Fibroblast of villous mesenchyme (primary cell): Measurements from ENCODE around the gene STRA6. TPM values are rescaled to one million over a fixed set of nuclear protein-coding genes. Genes with fewer than 3 reads are reported as not detected.
A peak's percentile ranks its signal among the peaks of the same experiment; 100 is the strongest.

Experiments used
- DNase-seq: peaks from one replicate; pipeline ENCODE4 v3.0.0-alpha.2; 2010; ENCODE audit warnings: low read depth
- H3K4me3 ChIP-seq: 2 replicates; pipeline ENCODE4 v1.5.1; 2011; ENCODE audit warnings: low read depth, mild to moderate bottlenecking, low read length
- total RNA-seq: library from RNA; depleted of rRNA; stranded (reverse); fragments of >200 nt; gene quantifications from 2 replicates; pipeline ENCODE4 v1.2.3, GENCODE V29; 2012
- TF ChIP-seq, protein P1 (sequence below): IDR thresholded peaks from 2 replicates; pipeline ENCODE4 v1.5.1; 2012; ENCODE audit warnings: low read depth, mild to moderate bottlenecking, low read length; ENCODE audit not compliant: insufficient read depth

Gene STRA6
- total RNA-seq, 1 donor = 52.7 TPM

DNA sequence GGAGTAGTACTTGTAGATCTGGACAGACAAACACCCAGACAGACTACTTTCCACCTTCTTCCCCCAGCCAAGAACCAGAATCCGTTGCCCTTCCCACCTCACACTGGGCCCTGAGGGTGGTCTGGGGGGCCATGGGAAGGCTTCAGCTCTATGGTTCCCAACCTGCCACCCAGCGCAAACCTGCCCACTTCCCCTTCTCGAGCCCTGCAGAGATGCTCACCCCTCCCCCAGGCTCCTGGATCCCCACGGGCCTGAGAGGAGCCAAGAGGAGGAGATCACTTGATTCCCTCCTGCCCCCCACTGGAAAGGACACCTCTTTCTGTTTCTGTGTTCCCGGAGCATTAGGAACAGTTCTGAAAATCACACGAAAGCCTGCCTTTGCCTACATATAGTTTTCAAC, 8.7 kb downstream of the STRA6 start:
- DNase-seq = no peak
- TF ChIP-seq, protein P1, sequence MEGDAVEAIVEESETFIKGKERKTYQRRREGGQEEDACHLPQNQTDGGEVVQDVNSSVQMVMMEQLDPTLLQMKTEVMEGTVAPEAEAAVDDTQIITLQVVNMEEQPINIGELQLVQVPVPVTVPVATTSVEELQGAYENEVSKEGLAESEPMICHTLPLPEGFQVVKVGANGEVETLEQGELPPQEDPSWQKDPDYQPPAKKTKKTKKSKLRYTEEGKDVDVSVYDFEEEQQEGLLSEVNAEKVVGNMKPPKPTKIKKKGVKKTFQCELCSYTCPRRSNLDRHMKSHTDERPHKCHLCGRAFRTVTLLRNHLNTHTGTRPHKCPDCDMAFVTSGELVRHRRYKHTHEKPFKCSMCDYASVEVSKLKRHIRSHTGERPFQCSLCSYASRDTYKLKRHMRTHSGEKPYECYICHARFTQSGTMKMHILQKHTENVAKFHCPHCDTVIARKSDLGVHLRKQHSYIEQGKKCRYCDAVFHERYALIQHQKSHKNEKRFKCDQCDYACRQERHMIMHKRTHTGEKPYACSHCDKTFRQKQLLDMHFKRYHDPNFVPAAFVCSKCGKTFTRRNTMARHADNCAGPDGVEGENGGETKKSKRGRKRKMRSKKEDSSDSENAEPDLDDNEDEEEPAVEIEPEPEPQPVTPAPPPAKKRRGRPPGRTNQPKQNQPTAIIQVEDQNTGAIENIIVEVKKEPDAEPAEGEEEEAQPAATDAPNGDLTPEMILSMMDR = no peak
- H3K4me3 ChIP-seq = no peak overlapping the region

DNA sequence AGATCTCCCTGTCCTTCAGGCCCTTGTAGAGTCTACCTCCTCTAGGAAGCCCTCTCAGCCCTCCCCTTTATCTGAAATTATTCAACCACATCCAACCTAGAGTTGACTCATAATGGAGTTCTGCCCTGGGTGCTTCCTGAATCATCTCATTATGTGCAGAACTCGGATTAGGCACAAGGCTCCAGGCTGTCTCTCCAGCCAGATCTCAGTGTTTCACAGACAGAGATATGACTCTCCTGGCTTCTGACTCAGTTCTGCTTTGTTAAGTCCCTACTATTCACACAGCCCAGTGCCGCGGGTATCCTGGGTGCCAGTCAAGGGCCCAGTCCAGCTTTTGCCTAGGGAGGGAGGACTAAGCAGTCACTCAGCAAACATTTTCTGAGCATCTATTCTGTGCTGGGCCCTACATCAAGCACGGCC, 9.3 kb downstream of the STRA6 start:
- DNase-seq = peak; percentile 72
- TF ChIP-seq, protein P1 = no peak
- H3K4me3 ChIP-seq = no peak overlapping the region

DNA sequence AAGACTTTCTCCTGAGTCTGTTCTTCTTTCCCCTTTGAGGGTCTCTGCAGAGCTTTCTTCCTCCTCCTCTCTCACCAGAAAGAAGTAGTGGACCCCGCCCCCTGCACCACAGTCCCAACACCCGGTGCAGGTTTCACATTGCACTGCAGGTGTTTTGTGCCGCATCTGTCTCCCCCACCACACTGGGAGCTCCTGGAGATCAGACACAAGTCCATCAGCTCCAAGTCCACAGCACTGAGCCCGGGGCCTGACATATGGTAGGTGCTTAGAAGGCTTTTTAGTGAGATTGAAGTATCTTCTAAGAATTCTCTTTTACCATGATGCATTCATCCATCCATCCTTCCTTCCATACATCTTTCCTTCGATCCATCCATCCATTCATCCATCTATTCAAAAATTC, 9.8 kb downstream of the STRA6 start:
- TF ChIP-seq, protein P1 = no peak
- no peak for DNase-seq
- no peak overlapping the region for H3K4me3 ChIP-seq

DNA sequence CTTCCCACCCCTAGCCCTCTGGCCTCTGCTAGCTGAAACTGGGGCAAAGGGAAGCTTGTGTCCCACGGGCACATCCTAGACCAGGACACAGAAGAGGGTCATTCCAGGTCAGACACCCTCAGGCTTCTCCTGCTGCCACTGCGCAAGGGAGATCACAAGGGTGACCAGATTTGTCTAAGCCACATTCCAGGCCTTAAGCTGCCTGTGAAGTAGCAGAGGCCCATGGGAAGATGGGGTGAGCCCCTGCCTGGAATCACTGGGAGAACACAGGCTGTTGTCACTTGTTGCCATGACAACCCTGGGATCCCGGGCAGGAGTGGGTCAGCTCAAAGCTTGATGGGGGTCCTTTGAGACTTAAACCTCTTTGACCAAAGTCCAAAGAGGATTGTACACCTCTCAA, 10.8 kb downstream of the STRA6 start:
- TF ChIP-seq, protein P1 = no peak
- no peak overlapping the region for H3K4me3 ChIP-seq
- DNase-seq = no peak

DNA sequence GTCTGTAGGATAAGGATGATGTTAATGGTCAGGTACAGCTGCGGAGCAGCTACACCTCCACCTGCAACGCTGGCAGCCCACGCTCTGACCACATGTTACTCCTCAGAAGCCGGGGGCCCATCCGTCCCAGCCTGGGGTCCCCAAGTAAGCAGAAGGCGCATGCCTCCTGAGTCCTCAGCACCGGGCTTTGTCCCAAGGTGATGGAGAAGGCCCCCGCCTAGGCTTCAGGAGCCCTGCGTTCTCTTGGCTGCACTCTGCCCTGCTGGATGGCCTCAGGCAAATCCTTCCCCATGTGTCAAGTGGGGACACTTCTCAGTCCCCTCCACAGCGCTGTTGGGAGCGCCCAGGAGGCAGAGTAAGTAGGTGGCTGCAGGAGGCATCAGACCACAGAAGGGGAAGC, 14.4 kb downstream of the STRA6 start:
- TF ChIP-seq, protein P1 = no peak
- no peak for DNase-seq
- H3K4me3 ChIP-seq = no peak overlapping the region

DNA sequence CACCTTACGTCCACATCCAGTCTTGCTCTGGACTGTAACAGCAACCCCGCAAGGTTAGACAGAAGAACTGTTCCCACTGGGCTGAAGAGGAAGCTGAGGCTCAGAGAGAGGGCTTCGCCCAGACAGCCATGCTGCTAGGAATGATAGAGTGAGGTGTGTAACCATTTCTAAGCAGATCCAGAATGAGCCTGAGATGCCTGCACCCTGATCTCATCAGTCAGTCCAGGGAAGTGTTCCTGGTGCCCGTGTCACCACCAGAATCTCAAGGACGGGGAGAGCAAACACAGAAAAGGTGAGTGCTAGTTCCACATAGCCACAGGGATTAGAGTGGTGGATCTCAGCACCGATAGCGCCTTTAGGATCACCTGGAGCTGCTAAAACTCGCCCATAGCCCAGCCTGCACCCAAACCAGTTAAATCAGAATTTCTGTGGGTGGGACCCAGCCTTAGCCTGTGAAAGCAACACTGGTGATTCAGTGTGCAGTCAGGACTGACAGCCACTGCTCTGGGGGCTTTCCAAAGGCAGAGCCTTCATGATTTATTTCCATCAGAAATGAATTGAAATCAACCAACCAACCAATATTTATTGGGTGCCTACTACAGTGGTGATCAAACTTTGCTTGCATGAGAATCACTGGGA, 16.8 kb downstream of the STRA6 start:
- no peak overlapping the region for H3K4me3 ChIP-seq
- TF ChIP-seq, protein P1 = no peak
- DNase-seq = no peak

DNA sequence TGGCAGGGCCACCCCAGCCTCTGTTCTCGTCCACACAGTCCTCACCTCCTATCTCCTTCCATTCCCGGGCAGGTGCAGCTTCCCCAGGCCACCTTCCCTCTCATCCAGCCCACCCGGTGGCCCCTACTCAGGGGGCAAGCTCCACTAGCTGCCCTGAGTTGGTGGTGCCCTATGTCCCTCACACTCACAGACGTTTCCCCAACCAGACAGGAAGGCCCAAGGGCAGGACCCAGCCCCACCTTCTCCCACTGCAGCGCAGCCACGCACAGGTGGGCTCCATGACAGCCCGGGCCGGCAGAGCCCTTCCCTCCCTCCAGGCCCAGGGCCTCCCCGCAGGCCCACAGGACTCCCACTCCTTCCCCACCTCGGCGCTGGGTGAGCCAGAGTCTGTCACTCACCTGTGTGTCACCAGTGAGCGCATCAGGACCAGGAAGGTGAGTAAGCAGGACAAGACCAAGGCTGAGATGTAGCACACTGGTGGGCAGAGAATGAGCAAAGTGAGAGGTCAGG, 17.9 kb downstream of the STRA6 start:
- DNase-seq = no peak
- TF ChIP-seq, protein P1 = no peak
- no peak overlapping the region for H3K4me3 ChIP-seq
